Vagina (tissue), 2 donors: ENCODE results near the gene SNX19. TPM values are rescaled to one million over a fixed set of nuclear protein-coding genes. Genes with fewer than 3 reads are reported as not detected.

Experiments used
- DNase-seq, 2 donors: peaks; one replicate each; pipeline ENCODE4 v3.0.0-alpha.2; 2017; ENCODE audit errors: extremely low spot score in 2 of 2
- H3K27ac ChIP-seq: fragments of 200-600 bp; sonication (generic); one replicate; pipeline ENCODE4 v1.5.1; 2019
- H3K27me3 ChIP-seq: fragments of 200-600 bp; sonication (generic); one replicate; pipeline ENCODE4 v1.5.1; 2019
- H3K36me3 ChIP-seq, 2 donors: fragments of 200-600 bp; sonication (generic); one replicate each; pipeline ENCODE4 v1.5.1; 2017 to 2019
- H3K4me1 ChIP-seq: fragments of 200-600 bp; sonication (generic); one replicate; pipeline ENCODE4 v1.5.1; 2019
- H3K4me3 ChIP-seq, 2 donors: fragments of 200-600 bp; sonication (generic); 1 replicate in 1 of 2; 2 replicates in 1 of 2; pipeline ENCODE4 v1.5.1; 2016 to 2019
- H3K9me3 ChIP-seq: fragments of 200-600 bp; sonication (generic); one replicate; pipeline ENCODE4 v1.5.1; 2019
- CTCF ChIP-seq, 3 experiments: fragments of 450-650 bp in 2 of 3; fragments of 200-600 bp in 1 of 3; sonication (generic) in 1 of 3; IDR thresholded peaks; one replicate each; pipeline ENCODE4 v1.5.1; 2017 to 2019; ENCODE audit warnings: antibody characterized with exemption in 3 of 3, mild to moderate bottlenecking in 2 of 3, moderate library complexity in 2 of 3
- POLR2A ChIP-seq, 2 donors: fragments of 450-650 bp; IDR thresholded peaks; one replicate each; pipeline ENCODE4 v1.6.1; 2017; ENCODE audit warnings: antibody characterized with exemption in 2 of 2, mild to moderate bottlenecking in 2 of 2, moderate library complexity in 2 of 2
- POLR2AphosphoS5 ChIP-seq, 2 donors: sonication (generic); formaldehyde crosslinking; IDR thresholded peaks; one replicate each; pipeline ENCODE4 v1.9.0; 2017; ENCODE audit warnings: antibody characterized with exemption in 2 of 2, mild to moderate bottlenecking in 2 of 2, low read depth in 1 of 2; ENCODE audit not compliant: insufficient read depth in 1 of 2
- intact Hi-C: fragments of 100-400 bp; cut with DNase I; formaldehyde crosslinking; loops from one replicate; pipeline ENCODE4 v1.15.1; 2023
- total RNA-seq: library from RNA; depleted of rRNA; stranded (reverse); fragments of >200 nt; gene quantifications from one replicate; pipeline ENCODE4 v1.2.3, GENCODE V29; 2016

Gene SNX19
- total RNA-seq, 1 donor from 2014 or later, result 67.5 TPM

- H3K36me3 ChIP-seq, result peaks cover 0 to 4% of the 10 kb centered on the region in 2 donors
- H3K4me1 ChIP-seq, result peaks cover 23% of the 10 kb centered on the region
- H3K9me3 ChIP-seq, result no peaks in the 10 kb centered on the region
- no peak for DNase-seq
- intact Hi-C loops, result no loop called here
- no peak overlapping the region for H3K4me3 ChIP-seq
- TF ChIP-seq POLR2AphosphoS5 (IDR thresholded peaks at IDR 0.05; ENCODE audit: insufficient read depth in 1 of 2, low read depth in 1 of 2) (no peak), CTCF (IDR thresholded peaks at IDR 0.05) (no peak), POLR2A (IDR thresholded peaks at IDR 0.05) (no peak)
- no peak overlapping the region for H3K27ac ChIP-seq
- H3K27me3 ChIP-seq, result no peaks in the 10 kb centered on the region
Measured at GRCh38 chr11:130918081-130918480, 1.8 kb upstream of the SNX19 start.

GRCh38 chr11:130916910-130917309, 631 bp upstream of the SNX19 start:
- Histone ChIP-seq H3K9me3 (no peaks in the 10 kb centered on the region), H3K27ac (peak overlapping the region; percentile 87), H3K36me3 (peaks cover 0 to 4% of the 10 kb centered on the region in 2 donors), H3K4me3 (peak overlapping the region; percentile 95 to 98), H3K4me1 (peaks cover 23% of the 10 kb centered on the region), H3K27me3 (no peaks in the 10 kb centered on the region)
- intact Hi-C loops, result no loop called here
- no peak for TF ChIP-seq POLR2A (IDR thresholded peaks at IDR 0.05)
- no peak for TF ChIP-seq POLR2AphosphoS5 (IDR thresholded peaks at IDR 0.05; ENCODE audit: insufficient read depth in 1 of 2, low read depth in 1 of 2)
- no peak for TF ChIP-seq CTCF (IDR thresholded peaks at IDR 0.05)
- DNase-seq, result no peak

GRCh38 chr11:130915603-130916237, 559 bp downstream of the SNX19 start:
- Histone ChIP-seq H3K27me3 (no peaks in the 10 kb centered on the region), H3K4me3 (peak overlapping the region; percentile 95 to 98), H3K36me3 (peaks cover 0 to 16% of the 10 kb centered on the region in 2 donors), H3K4me1 (peaks cover 23% of the 10 kb centered on the region), H3K9me3 (no peaks in the 10 kb centered on the region), H3K27ac (peak overlapping the region; percentile 87)
- intact Hi-C loops, result no loop called here
- TF ChIP-seq POLR2A (IDR thresholded peaks at IDR 0.05), result no peak
- TF ChIP-seq POLR2AphosphoS5 (IDR thresholded peaks at IDR 0.05; ENCODE audit: insufficient read depth in 1 of 2, low read depth in 1 of 2), result no peak
- no peak for TF ChIP-seq CTCF (IDR thresholded peaks at IDR 0.05)
- DNase-seq, result no peak

- peaks cover 0 to 35% of the 10 kb centered on the region in 2 donors for H3K36me3 ChIP-seq
- no peak overlapping the region for H3K27ac ChIP-seq
- peaks cover 23% of the 10 kb centered on the region for H3K4me1 ChIP-seq
- DNase-seq, result no peak
- intact Hi-C loops, result no loop called here
- TF ChIP-seq CTCF (IDR thresholded peaks at IDR 0.05), result no peak
- TF ChIP-seq POLR2A (IDR thresholded peaks at IDR 0.05), result no peak
- TF ChIP-seq POLR2AphosphoS5 (IDR thresholded peaks at IDR 0.05; ENCODE audit: insufficient read depth in 1 of 2, low read depth in 1 of 2), result no peak
- no peaks in the 10 kb centered on the region for H3K9me3 ChIP-seq
- H3K4me3 ChIP-seq, result no peak overlapping the region
- H3K27me3 ChIP-seq, result no peaks in the 10 kb centered on the region
Measured at GRCh38 chr11:130913268-130913667, 3.0 kb downstream of the SNX19 start.

- H3K4me1 ChIP-seq, result peaks cover 23% of the 10 kb centered on the region
- TF ChIP-seq CTCF (IDR thresholded peaks at IDR 0.05) (no peak), POLR2A (IDR thresholded peaks at IDR 0.05) (no peak), POLR2AphosphoS5 (IDR thresholded peaks at IDR 0.05; ENCODE audit: insufficient read depth in 1 of 2, low read depth in 1 of 2) (no peak)
- no peak overlapping the region for H3K4me3 ChIP-seq
- no peaks in the 10 kb centered on the region for H3K9me3 ChIP-seq
- H3K27me3 ChIP-seq, result no peaks in the 10 kb centered on the region
- peaks cover 0 to 42% of the 10 kb centered on the region in 2 donors for H3K36me3 ChIP-seq
- no peak for DNase-seq
- intact Hi-C loops, result no loop called here
- no peak overlapping the region for H3K27ac ChIP-seq
Measured at GRCh38 chr11:130912552-130912951, 3.7 kb downstream of the SNX19 start.
